Left colon (tissue), 2 donors: ENCODE data around the gene ARMH2. TPM values are rescaled to one million over a fixed set of nuclear protein-coding genes. Genes with fewer than 3 reads are reported as not detected.
A peak's percentile ranks its signal among the peaks of the same experiment; 100 is the strongest.
"Not testable (repeated sequence)": the region's sequence is repeated elsewhere in the genome, so short reads cannot be mapped to it uniquely, and the experiment has no call there.

Experiments used
- ATAC-seq: fragments of 200-7000 bp; cut with Tn5 transposase; one replicate; pipeline ENCODE4 v1.9.1; 2020; ENCODE audit warnings: mild to moderate bottlenecking, moderate library complexity
- DNase-seq, 2 donors: peaks; one replicate each; pipeline ENCODE4 v3.0.0-alpha.2; 2020
- intact Hi-C, 2 donors: fragments of 100-400 bp; cut with DNase I in 1 of 2; cut with micrococcal nuclease in 1 of 2; formaldehyde crosslinking; loops; one replicate each; pipeline versions ENCODE4 v1.11.2 to v1.14.0; 2022; cut with DNase I, micrococcal nuclease
- total RNA-seq, 2 donors: library from RNA; stranded (reverse); fragmentation: NEBNext Ultra II Directional; extraction: Animal tissue kit (Norgen Biotek cat#: 25700); gene quantifications; one replicate each; pipeline ENCODE4 v1.2.1, GENCODE V29; 2021
- donor health status: DM: no; HTN: no; CAD: no.
- donor health status: DM: yes; HTN: yes; CAD: no.

Gene ARMH2
- total RNA-seq, 2 donors from 2014 or later, result not detected

- ATAC-seq (peak; percentile 84), DNase-seq (peak; percentile 98 to 100)
- intact Hi-C loops, result no loop called here
These were observed 23.8 kb downstream of the ARMH2 start, which contains the start of gene GMNN for GRCh38 chr6:24774696-24775519. TSS of gene GMNN (plus strand) at chr6:24774937. CDS start at chr6:24777247, 2,310 bp downstream.

GRCh38 chr6:24768361-24768760, 30.4 kb downstream of the ARMH2 start:
- intact Hi-C loops, result loop anchor here in 1 of 2 donors (10.0 kb wide), 1 partner anchor 184 kb away; no protein-coding TSS in a partner anchor
- ATAC-seq, result no peak
- no peak for DNase-seq

- ATAC-seq (peak; percentile 73), DNase-seq (no peak)
- intact Hi-C loops, result loop anchor here in 1 of 2 donors (10.0 kb wide), 1 partner anchor 182 kb away; no protein-coding TSS in a partner anchor
These were observed 31.8 kb downstream of the ARMH2 start for GRCh38 chr6:24766680-24767462.

- intact Hi-C loops, result loop anchor here in 1 of 2 donors (10.0 kb wide), 1 partner anchor 181 kb away; no protein-coding TSS in a partner anchor
- not testable (repeated sequence) for DNase-seq, ATAC-seq
These were observed 32.7 kb downstream of the ARMH2 start for GRCh38 chr6:24765968-24766367.

DNA sequence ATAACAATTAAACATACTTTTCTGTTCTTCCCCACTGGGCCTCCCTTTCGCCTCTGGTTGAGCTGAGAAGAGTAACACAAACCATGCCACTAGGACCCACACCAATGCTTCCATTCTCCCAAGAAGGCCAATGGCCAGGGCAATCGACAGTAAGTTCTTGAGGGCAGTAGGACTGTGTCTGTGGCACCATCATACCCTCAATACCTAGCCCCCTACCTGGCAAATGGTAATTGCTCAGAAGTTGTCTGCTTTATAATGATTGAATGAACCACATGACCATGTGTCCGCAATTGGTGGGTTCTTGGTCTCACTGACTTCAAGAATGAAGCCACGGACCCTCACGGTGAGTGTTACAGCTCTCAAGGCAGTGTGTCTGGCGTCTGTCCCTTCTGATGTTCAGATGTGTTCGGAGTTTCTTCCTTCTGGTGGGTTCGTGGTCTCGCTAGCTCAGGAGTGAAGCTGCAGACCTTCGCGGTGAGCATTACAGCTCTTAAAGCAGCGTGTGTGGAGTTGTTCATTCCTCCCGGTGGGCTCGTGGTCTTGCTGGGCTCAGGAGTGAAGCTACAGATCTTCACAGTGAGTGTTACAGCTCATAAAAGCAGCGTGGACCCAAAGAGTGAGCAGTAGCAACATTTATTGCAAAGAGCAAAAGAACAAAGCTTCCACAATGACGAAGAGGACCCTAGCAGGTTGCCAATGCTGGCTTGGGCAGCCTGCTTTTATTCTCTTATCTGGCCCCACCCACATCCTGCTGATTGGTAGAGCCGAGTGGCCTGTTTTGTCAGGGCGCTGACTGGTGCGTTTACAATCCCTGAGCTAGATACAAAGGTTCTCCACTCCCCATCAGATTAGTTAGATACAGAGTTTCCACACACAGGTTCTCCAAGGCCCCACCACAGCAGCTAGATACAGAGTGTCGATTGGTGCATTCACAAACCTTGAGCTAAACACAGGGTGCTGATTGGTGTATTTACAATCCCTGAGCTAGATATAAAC, 33.6 kb downstream of the ARMH2 start:
- not testable (repeated sequence) for DNase-seq, ATAC-seq
- intact Hi-C loops, result loop anchor here in 1 of 2 donors (10.0 kb wide), 1 partner anchor 180 kb away; no protein-coding TSS in a partner anchor

GRCh38 chr6:24763578-24763977, 35.1 kb downstream of the ARMH2 start:
- intact Hi-C loops, result loop anchor here in 1 of 2 donors (10.0 kb wide), 1 partner anchor 179 kb away; no protein-coding TSS in a partner anchor
- DNase-seq (peak in 1 of 2 donors; percentile 39), ATAC-seq (peak; percentile 81)

- intact Hi-C loops, result loop anchor here in 1 of 2 donors (10.0 kb wide), 1 partner anchor 177 kb away; no protein-coding TSS in a partner anchor
- DNase-seq, result no peak
- ATAC-seq, result no peak
These were observed 36.9 kb downstream of the ARMH2 start for GRCh38 chr6:24761851-24762250.

- peak; percentile 77 for ATAC-seq
- intact Hi-C loops, result loop anchor here in 1 of 2 donors (10.0 kb wide), 1 partner anchor 177 kb away; no protein-coding TSS in a partner anchor
- DNase-seq, result peak in 1 of 2 donors; percentile 48
These were observed 37.4 kb downstream of the ARMH2 start for GRCh38 chr6:24761193-24761835.

- ATAC-seq (no peak), DNase-seq (no peak)
- intact Hi-C loops, result loop anchor here in 1 of 2 donors (10.0 kb wide), 1 partner anchor 175 kb away; no protein-coding TSS in a partner anchor
These were observed 38.5 kb downstream of the ARMH2 start for GRCh38 chr6:24760210-24760609.

DNA sequence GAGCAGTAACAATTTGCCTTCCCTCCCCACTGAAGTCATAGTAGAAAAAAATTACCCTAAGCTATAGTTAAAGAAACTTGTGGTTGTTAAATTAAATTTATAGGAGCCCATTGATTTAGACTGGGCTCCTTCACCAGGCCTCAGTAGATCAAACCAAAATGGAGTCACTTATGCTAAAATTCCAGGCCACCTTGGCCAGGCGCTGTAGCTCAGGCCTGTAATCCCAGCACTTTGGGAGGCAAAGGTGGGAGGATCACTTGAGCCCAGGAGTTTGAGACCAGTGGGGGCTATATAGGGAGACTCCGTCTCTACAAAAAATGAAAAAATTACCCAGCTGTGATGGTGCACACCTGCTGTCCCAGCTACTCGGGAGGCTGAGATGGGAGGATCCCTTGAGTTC, 39.0 kb downstream of the ARMH2 start:
- ATAC-seq, result no peak
- intact Hi-C loops, result loop anchor here in 1 of 2 donors (10.0 kb wide), 1 partner anchor 175 kb away; no protein-coding TSS in a partner anchor

GRCh38 chr6:24757611-24758010, 41.1 kb downstream of the ARMH2 start:
- no peak for ATAC-seq
- intact Hi-C loops, result no loop called here
- no peak for DNase-seq

More for the DNA sequence above, 39.0 kb downstream of the ARMH2 start:
- no peak for DNase-seq

DNA sequence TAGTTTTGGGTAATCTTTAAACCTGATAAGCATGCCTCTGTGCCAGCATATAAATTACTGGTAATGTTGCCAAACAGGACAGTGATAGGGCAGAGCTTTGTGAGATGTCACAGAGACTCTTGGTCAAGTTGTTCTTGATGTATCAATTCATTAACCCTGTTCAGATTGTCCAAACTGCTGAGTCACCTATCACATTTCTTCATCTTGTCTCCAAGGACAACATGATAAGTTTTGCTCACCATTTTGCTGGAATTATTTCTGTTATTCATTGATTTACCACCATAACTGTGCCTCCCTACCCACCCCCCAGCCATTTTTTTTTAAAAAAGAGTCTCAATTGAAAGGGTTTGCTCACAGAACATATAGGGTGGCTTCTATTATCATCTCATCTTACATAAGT, 43.4 kb downstream of the ARMH2 start:
- ATAC-seq, result no peak

DNA sequence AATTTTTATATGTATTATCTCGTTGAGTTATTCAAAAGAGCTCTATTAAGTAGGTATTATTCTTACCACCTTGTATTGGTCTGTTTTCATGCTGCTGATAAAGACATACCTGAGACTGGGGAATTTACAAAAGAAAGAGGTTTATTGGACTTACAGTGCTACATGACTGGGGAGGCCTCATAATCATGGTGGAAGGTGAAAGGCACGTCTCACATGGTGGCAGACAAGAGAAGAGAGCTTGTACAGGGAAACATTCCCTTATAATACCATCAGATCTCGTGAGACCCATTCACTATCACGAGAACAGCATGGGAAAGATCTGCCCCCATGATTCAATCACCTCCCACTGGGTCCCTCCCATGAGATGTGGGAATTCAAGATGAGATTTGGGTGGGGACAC, 44.3 kb downstream of the ARMH2 start:
- DNase-seq, ATAC-seq, intact Hi-C loops: not testable (repeated sequence)

More for the DNA sequence above, 43.4 kb downstream of the ARMH2 start:
- intact Hi-C loops, result no loop called here
- no peak for DNase-seq

GRCh38 chr6:24753545-24753944, 45.2 kb downstream of the ARMH2 start:
- no peak for DNase-seq
- intact Hi-C loops, result no loop called here
- peak; percentile 64 for ATAC-seq

- ATAC-seq (no peak), DNase-seq (no peak)
- intact Hi-C loops, result no loop called here
These were observed 45.7 kb downstream of the ARMH2 start for GRCh38 chr6:24752917-24753492.

DNA sequence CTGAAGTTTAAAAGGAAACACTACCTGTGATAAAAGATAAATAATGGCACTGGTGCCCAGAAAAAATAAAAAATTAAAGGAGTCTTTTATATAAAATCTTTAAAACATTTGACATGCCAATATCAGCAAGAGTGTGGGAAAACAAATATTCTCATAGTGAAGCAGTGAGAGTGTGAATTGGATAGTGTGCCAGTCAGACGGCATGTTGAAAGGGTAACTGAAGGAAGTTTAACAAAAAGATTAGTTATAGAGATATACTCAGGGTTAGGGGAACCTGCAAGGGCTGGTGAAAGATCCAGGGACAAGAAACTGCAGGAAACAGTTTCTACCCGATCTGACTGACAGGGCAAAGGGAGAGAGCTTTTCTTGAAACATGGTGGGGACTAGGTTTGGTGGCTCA, 46.2 kb downstream of the ARMH2 start:
- intact Hi-C loops, result no loop called here
- DNase-seq (no peak), ATAC-seq (no peak)

GRCh38 chr6:24750878-24751277, 47.8 kb downstream of the ARMH2 start:
- ATAC-seq, DNase-seq: not testable (repeated sequence)

More at GRCh38 chr6:24750878-24751277, 47.8 kb downstream of the ARMH2 start:
- intact Hi-C loops, result not testable (repeated sequence)
